ENCODE results near the gene LSM2. TPM values are rescaled to one million over a fixed set of nuclear protein-coding genes. Genes with fewer than 3 reads are reported as not detected.
"Not testable (repeated sequence)": the region's sequence is repeated elsewhere in the genome, so short reads cannot be mapped to it uniquely, and the experiment has no call there.

LSM2 gene
- total RNA-seq, 1 donor from 2014 or later: 61.3 TPM

DNA sequence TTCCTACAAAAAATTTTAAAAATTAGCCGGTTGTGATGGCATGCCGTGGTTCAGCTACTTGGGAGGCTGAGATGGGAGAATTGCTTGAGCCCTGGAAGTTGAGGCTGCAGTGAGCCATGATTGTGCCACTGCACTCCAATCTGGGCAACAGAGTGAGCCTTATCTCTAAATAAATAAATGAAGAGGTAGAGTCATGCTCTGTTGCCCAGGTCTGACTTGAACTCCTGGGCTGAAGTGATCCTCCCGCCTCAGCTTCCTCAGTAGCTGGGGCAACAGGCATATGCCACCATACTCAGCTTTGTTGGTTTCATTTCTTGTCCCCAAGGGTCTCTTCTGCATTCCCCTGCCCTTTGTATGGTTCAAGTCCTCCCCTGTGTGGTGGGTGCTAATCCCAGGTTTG, 37.7 kb upstream of the LSM2 start:
- peaks cover 6 to 20% of the 10 kb centered on the region in 2 donors for H3K36me3 ChIP-seq
- H3K4me1 ChIP-seq: no peaks in the 10 kb centered on the region
- TF ChIP-seq, protein P1, sequence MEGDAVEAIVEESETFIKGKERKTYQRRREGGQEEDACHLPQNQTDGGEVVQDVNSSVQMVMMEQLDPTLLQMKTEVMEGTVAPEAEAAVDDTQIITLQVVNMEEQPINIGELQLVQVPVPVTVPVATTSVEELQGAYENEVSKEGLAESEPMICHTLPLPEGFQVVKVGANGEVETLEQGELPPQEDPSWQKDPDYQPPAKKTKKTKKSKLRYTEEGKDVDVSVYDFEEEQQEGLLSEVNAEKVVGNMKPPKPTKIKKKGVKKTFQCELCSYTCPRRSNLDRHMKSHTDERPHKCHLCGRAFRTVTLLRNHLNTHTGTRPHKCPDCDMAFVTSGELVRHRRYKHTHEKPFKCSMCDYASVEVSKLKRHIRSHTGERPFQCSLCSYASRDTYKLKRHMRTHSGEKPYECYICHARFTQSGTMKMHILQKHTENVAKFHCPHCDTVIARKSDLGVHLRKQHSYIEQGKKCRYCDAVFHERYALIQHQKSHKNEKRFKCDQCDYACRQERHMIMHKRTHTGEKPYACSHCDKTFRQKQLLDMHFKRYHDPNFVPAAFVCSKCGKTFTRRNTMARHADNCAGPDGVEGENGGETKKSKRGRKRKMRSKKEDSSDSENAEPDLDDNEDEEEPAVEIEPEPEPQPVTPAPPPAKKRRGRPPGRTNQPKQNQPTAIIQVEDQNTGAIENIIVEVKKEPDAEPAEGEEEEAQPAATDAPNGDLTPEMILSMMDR (IDR thresholded peaks at IDR 0.05): no peak
- H3K9me3 ChIP-seq: no peaks in the 10 kb centered on the region
- intact Hi-C loops (cut with DNase I): no loop called here
- no peak overlapping the region for H3K4me3 ChIP-seq
- no peak overlapping the region for H3K27ac ChIP-seq
- no peaks in the 10 kb centered on the region for H3K27me3 ChIP-seq
- no peak for DNase-seq (ENCODE audit: low spot score in 2 of 2)

DNA sequence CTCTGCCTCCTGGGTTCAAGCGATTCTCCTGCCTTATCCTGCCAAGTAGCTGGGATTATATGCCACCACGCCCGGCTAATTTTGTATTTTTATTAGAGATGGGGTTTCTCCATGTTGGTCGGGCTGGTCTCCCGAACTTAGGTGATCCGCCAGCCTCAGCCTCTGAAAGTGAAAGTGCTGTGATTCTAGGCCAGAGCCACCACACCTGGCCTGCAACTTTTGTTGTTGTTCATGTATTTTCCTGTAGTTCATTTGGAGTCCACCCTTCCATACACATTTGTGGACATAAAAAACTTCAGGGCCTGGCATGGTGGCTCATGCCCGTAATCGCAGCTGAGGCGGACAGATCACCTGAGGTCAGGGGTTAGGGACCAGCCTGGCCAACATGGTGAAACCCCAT, 35.3 kb upstream of the LSM2 start:
- TF ChIP-seq, protein P1 (IDR thresholded peaks at IDR 0.05): no peak
- Histone ChIP-seq H3K27me3 (no peaks in the 10 kb centered on the region), H3K36me3 (peaks cover 30 to 44% of the 10 kb centered on the region in 2 donors), H3K9me3 (no peaks in the 10 kb centered on the region), H3K27ac (no peak overlapping the region), H3K4me1 (peaks cover 1 to 4% of the 10 kb centered on the region in 2 donors), H3K4me3 (no peak overlapping the region)
- no peak for DNase-seq (ENCODE audit: low spot score in 2 of 2)
- intact Hi-C loops (cut with DNase I): no loop called here

DNA sequence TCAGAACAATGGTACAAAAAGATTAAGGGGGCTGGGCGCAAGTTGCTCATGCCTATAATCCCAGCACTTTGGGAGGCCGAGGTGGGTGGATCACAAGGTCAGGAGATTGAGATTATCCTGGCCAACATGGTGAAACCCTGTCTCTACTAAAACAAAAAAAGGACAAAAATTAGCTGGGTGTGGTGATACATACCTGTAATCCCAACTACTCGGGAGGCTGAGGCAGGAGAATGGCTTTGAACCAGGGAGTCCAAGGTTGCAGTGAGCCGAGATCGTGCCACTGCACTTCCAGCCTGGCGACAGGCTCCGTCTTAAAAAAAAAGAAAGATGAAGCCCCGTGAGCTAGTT, 33.0 kb upstream of the LSM2 start:
- not testable (repeated sequence) for H3K4me3 ChIP-seq; DNase-seq (ENCODE audit: low spot score in 2 of 2); H3K27me3 ChIP-seq; H3K9me3 ChIP-seq; H3K27ac ChIP-seq
- H3K36me3 ChIP-seq: peaks cover 33 to 48% of the 10 kb centered on the region in 2 donors
- H3K4me1 ChIP-seq: peaks cover 13 to 21% of the 10 kb centered on the region in 2 donors
- intact Hi-C loops (cut with DNase I): loop anchor here (10.0 kb wide), 1 partner anchor 295 kb away; the partner anchor contains the start of genes ATP6V1G2, DDX39B and NFKBIL1

DNA sequence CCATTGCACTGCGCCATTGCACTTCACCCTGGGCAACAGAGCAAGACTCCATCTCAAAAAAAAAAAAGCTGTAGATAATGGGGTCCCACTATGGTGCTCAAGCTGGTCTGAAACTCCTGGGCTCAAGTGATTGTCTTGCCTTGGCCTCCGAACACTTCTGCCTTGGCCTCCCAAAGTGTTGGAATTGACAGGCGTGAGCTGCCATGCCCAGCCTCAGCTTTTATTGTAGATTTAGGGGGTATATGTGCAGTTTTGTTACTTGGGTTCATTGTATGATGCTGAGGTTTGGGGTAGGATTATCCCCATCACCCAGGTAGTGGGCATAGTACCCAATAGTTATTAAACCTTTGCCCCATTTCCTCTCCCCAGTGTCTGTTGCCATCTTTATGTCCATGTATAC, 32.2 kb upstream of the LSM2 start:
- Histone ChIP-seq H3K27me3 (no peaks in the 10 kb centered on the region), H3K4me1 (peaks cover 13 to 21% of the 10 kb centered on the region in 2 donors), H3K9me3 (no peaks in the 10 kb centered on the region), H3K36me3 (peaks cover 33 to 48% of the 10 kb centered on the region in 2 donors), H3K4me3 (no peak overlapping the region), H3K27ac (no peak overlapping the region)
- DNase-seq (ENCODE audit: low spot score in 2 of 2): no peak
- TF ChIP-seq, protein P1 (IDR thresholded peaks at IDR 0.05): no peak
- intact Hi-C loops (cut with DNase I): loop anchor here (10.0 kb wide), 1 partner anchor 294 kb away; the partner anchor contains the start of genes ATP6V1G2, DDX39B and NFKBIL1

DNA sequence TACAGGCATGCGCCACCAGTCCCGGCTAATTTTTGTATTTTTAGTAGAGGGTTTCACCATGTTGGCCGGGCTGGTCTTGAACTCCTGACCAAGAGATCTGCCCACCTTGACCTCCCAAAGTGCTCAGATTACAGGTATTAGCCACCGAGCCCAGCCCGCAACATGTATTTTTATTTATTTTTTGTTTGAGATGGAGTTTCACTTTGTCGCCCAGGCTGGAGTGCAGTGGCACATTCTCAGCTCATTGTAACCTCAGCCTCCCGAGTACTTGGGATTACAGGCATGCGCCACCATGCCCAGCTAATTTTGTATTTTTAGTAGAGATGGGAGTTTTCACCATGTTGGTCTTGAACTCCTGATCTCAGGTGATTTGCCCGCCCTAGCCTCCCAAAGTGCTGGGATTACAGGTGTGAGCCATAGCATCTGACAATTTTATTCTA, 31.4 kb upstream of the LSM2 start:
- peak overlapping the region in 1 of 2 donors; percentile 84 for H3K27ac ChIP-seq
- DNase-seq (ENCODE audit: low spot score in 2 of 2); H3K27me3 ChIP-seq; H3K9me3 ChIP-seq: not testable (repeated sequence)
- peaks cover 33 to 48% of the 10 kb centered on the region in 2 donors for H3K36me3 ChIP-seq
- H3K4me1 ChIP-seq: peaks cover 13 to 29% of the 10 kb centered on the region in 2 donors
- intact Hi-C loops (cut with DNase I): loop anchor here (10.0 kb wide), 1 partner anchor 293 kb away; the partner anchor contains the start of genes ATP6V1G2, DDX39B and NFKBIL1
- H3K4me3 ChIP-seq: peak overlapping the region in 1 of 2 donors; percentile 80

DNA sequence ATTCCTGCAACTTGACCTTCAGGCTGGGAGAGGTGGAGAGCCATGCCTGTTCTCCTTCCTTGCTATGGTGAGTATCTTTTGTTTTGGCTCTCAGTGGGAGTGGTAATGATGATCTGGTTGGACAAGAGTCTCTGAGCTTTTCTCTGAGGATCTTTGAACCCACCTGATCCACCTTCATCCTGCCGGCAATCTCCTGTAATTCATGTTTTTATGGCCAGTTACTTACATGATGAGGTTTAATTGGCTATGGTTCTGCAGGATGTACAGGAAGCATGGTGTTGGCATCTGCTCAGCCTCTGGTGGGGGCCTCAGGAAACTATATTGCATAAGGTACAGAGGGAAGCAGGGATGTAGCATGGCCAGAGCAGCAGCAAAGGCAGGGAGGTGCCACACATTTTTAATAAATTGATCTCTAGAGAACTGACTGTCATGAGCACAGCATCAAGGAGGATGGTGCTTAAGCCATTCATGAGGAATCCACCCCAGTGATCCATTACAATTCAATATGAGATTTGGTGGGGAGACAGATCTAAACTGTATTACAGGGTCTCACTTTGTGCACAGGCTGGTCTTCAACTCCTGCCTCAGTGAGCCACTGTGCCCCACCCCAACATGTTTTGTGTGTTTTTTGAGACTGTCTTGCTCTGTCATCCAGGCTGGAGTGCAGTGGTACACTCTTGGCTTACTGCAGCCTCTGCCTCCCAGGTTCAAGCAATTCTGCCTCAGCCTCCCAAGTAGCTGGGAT, 30.8 kb upstream of the LSM2 start:
- H3K27ac ChIP-seq: peak overlapping the region; percentile 84 to 90
- H3K9me3 ChIP-seq: no peaks in the 10 kb centered on the region
- intact Hi-C loops (cut with DNase I): loop anchor here (10.0 kb wide), 1 partner anchor 293 kb away; the partner anchor contains the start of genes ATP6V1G2, DDX39B and NFKBIL1
- peaks cover 33 to 48% of the 10 kb centered on the region in 2 donors for H3K36me3 ChIP-seq
- H3K27me3 ChIP-seq: no peaks in the 10 kb centered on the region
- TF ChIP-seq, protein P1 (IDR thresholded peaks at IDR 0.05): no peak
- H3K4me3 ChIP-seq: peak overlapping the region in 1 of 2 donors; percentile 80
- DNase-seq (ENCODE audit: low spot score in 2 of 2): no peak
- H3K4me1 ChIP-seq: peaks cover 13 to 32% of the 10 kb centered on the region in 2 donors

Data from ascending aorta (tissue), 2 donors.